Stimulated activated CD4-positive, alpha-beta T cell treated with anti-CD3 and anti-CD28 coated beads, Interleukin-12 subunit alpha, Interleukin-12 subunit beta, amount 100 ng/mL, for 48 hours (primary cell): ENCODE results near the gene ZNF513.
A peak's percentile ranks its signal among the peaks of the same experiment; 100 is the strongest.

Experiments used
- DNase-seq, 3 donors: peaks; one replicate each; pipeline ENCODE4 v3.0.0-alpha.2; 2020; ENCODE audit warnings: low read depth in 2 of 3, low spot score in 1 of 3

ZNF513 gene

GRCh38 chr2:27390822-27391679, 10.5 kb upstream of the ZNF513 start:
- DNase-seq = no peak

- no peak for DNase-seq
These were observed 1.1 kb upstream of the ZNF513 start for GRCh38 chr2:27381577-27382181.

- peak in 2 of 3 donors; percentile 13 to 41 for DNase-seq
These were observed 503 bp downstream of the ZNF513 start for GRCh38 chr2:27379836-27380625.

GRCh38 chr2:27379383-27379835, 1.1 kb downstream of the ZNF513 start:
- no peak for DNase-seq

GRCh38 chr2:27378809-27379290, 1.7 kb downstream of the ZNF513 start:
- DNase-seq = no peak

GRCh38 chr2:27378096-27378808, 2.3 kb downstream of the ZNF513 start:
- no peak for DNase-seq

GRCh38 chr2:27377618-27378095, 2.9 kb downstream of the ZNF513 start:
- no peak for DNase-seq

GRCh38 chr2:27376866-27377617, 3.5 kb downstream of the ZNF513 start:
- no peak for DNase-seq

- DNase-seq = no peak
These were observed 4.2 kb downstream of the ZNF513 start for GRCh38 chr2:27376151-27376865.

- DNase-seq = no peak
These were observed 4.9 kb downstream of the ZNF513 start for GRCh38 chr2:27375513-27376099.

- DNase-seq = no peak
These were observed 7.0 kb downstream of the ZNF513 start for GRCh38 chr2:27373567-27373966.

- DNase-seq = no peak
These were observed 7.6 kb downstream of the ZNF513 start for GRCh38 chr2:27372937-27373336.

GRCh38 chr2:27370816-27371620, 9.5 kb downstream of the ZNF513 start:
- peak in 2 of 3 donors; percentile 11 to 13 for DNase-seq

- peak; percentile 99 for DNase-seq
These were observed 10.3 kb downstream of the ZNF513 start, which contains the start of the genes EIF2B4 and SNX17 for GRCh38 chr2:27370026-27370815. Gene EIF2B4 (minus strand): TSS chr2:27370338. CDS start chr2:27370314, 24 bp downstream. Gene SNX17 (plus strand): TSS chr2:27370616. CDS start chr2:27370744, 128 bp downstream.

- DNase-seq = peak in 1 of 3 donors; percentile 21
These were observed 11.0 kb downstream of the ZNF513 start for GRCh38 chr2:27369471-27370025.

GRCh38 chr2:27363933-27364332, 16.6 kb downstream of the ZNF513 start:
- no peak for DNase-seq
